Head of caudate nucleus (tissue), 42 donors: Measurements from ENCODE around the gene MRPS27.
A peak's percentile ranks its signal among the peaks of the same experiment; 100 is the strongest.

Experiments
- DNase-seq, 42 donors: peaks; one replicate each; pipeline versions ENCODE4 v3.0.0 to v3.0.0-alpha.2; 2020 to 2021; ENCODE audit warnings: mixed read lengths in 7 of 42
- intact Hi-C: fragments of 100-400 bp; cut with DNase I; formaldehyde crosslinking; loops from one replicate; pipeline ENCODE4 v1.15.0; 2022

The MRPS27 gene

DNA sequence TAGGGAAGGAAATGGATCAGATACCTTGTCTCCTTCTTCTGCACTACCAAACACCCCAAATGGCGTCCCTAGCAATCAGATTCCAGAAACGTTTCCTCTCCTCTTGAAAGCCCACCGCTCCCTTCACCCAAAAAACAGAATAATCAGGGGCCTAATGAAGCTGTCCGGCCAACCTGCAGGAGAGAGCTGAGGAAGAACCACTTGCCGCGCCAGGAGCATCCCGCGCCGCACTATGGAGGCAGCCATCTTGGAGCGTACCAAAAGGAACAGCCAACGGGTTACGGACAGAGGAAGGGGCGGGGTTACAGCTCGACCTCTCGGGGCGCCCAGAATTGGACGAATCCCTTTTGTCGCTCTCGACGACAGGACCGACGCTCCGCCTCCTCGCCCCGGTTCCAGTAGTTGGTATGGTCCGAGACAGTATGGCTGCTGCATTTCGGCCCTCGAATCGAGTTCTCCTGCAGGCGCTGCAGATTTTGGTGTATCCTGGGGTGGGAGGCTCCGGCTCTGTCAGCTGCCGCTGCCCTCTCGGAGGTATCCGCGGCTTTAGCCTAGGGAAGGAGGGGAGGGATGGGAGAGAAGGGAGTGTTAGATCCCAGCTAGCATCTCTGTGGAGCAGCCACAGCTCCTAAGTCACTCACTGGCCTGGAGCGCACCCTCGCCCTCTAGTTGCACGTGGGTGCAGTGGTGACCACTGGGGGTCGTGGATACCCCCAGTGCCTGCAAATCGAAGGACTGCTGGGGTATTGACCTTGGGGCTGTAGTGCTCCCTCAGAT lies at the start of gene MRPS27, which contains the start of gene PTCD2:
Gene MRPS27, minus strand, starts transcription at position 265 of the 777 bp plus-strand sequence. Its CDS starts 19 bp downstream, at position 246.
Gene PTCD2, plus strand, starts transcription at position 398 of the 777 bp plus-strand sequence. Its CDS starts 10 bp downstream, at position 408.
- intact Hi-C loops, result no loop called here
- DNase-seq, result peak; percentile 89 to 99 (median 97)

- DNase-seq, result no peak
- intact Hi-C loops, result loop anchor here (5.0 to 10.0 kb wide), 3 partner anchors 153 to 573 kb away; no protein-coding TSS in a partner anchor
These were observed 49.7 kb upstream of the MRPS27 start for GRCh38 chr5:72369711-72370110.

- DNase-seq, result no peak
- intact Hi-C loops, result loop anchor here (5.0 to 10.0 kb wide), 2 partner anchors 153 to 456 kb away; no protein-coding TSS in a partner anchor
These were observed 49.3 kb upstream of the MRPS27 start for GRCh38 chr5:72369301-72369700.

DNA sequence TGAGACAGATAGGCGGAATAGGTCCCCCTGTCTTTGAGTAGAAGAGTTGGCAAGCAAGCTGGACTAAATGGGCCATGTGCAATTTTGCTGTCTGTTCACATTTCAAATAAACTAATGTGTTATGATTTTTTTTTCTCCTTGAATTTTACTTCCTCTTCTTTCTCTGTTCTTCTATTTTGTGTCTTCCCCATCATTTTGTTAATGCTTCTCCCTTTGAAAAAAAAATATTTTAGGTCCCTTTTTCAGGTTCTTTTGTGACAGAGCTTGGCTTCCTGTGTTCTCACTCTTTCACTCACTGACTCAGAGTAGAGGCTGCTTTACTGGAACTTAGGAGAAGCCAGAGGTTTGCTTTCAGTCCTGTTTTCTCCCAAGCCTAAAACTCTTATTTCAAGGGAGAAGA lies 48.2 kb upstream of the MRPS27 start:
- intact Hi-C loops, result loop anchor here (5.0 to 10.0 kb wide), 2 partner anchors 154 to 457 kb away; no protein-coding TSS in a partner anchor
- DNase-seq, result no peak

- peak in 39 of 42 donors; percentile 25 to 86 (median 63) for DNase-seq
- intact Hi-C loops, result loop anchor here (5.0 to 10.0 kb wide), 2 partner anchors 156 to 458 kb away; no protein-coding TSS in a partner anchor
These were observed 46.4 kb upstream of the MRPS27 start for GRCh38 chr5:72366324-72366976.

DNA sequence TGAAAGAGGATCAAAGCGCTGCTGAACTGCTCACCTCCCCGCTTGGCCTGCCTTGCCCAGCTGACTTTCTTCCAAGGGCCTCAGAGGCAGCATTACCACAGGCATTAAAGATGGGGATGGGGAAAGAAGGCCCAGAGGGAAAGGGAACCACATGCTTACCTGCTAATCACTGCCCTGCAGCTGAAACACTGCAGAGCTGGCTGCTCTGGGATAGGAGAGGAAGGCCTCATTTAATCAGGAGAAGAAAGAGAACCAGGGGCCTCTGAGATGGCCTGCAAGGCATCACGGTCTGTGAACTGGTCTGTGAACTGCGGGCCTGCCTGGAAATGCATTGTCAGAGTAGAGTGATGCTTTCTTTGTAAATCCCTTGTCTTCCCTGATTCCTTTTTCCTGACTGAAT lies 44.9 kb upstream of the MRPS27 start:
- intact Hi-C loops, result loop anchor here (5.0 to 10.0 kb wide), 2 partner anchors 157 to 460 kb away; no protein-coding TSS in a partner anchor

GRCh38 chr5:72364171-72364570 lies 44.1 kb upstream of the MRPS27 start:
- intact Hi-C loops, result loop anchor here (10.0 kb wide), 1 partner anchor 461 kb away; no protein-coding TSS in a partner anchor
- DNase-seq, result no peak

More for the DNA sequence above, 44.9 kb upstream of the MRPS27 start:
- no peak for DNase-seq

GRCh38 chr5:72363166-72363802 lies 43.2 kb upstream of the MRPS27 start:
- intact Hi-C loops, result loop anchor here (10.0 kb wide), 1 partner anchor 462 kb away; no protein-coding TSS in a partner anchor
- peak in 19 of 42 donors; percentile 15 to 79 (median 46) for DNase-seq

GRCh38 chr5:72359886-72360285 lies 39.8 kb upstream of the MRPS27 start:
- no peak for DNase-seq
- intact Hi-C loops, result loop anchor here (10.0 kb wide), 1 partner anchor 465 kb away; no protein-coding TSS in a partner anchor

DNA sequence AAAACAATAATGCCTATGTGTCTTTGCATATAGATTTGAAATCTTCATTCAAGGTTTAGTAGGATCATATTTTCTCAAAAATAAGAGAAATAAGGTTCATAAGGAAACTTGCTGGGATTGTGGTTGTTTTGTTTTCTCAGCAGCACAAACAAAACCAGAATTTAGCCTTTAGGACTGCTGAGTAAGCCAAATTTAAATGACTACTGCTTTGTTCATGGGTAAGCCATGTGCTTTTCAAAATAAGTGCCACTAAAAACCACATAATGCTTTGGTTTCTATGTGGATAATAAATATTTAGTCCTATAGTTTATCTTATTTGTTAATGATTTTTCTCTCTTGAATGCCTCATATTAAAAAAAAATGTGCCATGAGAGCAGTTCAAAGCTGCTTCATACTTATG lies 38.9 kb upstream of the MRPS27 start:
- intact Hi-C loops, result no loop called here
- no peak for DNase-seq

GRCh38 chr5:72356361-72356760 lies 36.3 kb upstream of the MRPS27 start:
- intact Hi-C loops, result no loop called here
- DNase-seq, result no peak

DNA sequence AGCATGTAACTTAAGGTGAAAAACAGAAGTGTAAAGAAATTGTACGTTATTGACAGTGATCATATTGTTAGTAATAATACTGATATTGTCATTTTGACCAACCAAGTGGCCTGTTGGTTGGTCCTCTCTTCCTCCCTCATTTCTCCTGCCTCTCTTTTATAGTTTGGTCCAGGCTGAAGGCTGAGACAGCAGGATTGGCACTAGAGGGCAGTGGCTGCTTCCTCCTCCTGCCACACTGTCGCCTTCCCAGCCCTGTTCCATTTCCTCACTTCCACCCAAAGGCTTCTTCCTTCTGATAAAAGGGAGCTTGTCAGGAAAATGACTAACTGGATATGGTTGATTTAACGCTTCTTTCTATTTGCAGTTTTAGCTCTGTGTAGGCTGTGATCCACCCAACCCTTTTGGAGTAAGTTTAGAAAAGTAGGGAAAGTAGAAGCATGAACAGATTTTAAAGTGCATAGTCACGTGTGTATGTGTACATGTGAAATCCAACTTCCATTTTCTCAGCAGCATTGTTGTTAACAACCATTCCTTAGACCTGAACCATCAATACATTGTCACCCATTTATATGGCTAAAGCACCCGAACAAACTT lies 35.8 kb upstream of the MRPS27 start:
- intact Hi-C loops, result no loop called here
- peak; percentile 8 to 77 (median 52) for DNase-seq

DNA sequence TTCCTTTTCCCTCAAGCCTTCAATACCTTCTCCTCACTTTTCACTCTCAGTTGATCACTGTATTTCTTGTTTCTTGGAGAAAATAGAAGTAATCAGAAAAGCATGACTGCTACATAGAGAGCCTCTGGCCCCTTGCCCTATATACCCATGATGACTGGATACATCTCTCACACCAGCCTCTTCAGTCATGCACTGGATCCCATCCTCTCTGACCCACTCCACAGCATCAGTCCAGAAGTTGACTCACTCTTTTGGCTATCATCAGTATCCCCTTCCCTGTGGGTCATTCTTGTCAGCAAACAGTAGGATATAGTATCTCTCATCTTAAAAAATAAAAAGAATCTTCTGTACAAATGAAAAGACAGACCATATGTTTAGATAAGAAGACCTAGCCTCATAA lies 33.0 kb upstream of the MRPS27 start:
- DNase-seq, result no peak

GRCh38 chr5:72352616-72353015 lies 32.6 kb upstream of the MRPS27 start:
- intact Hi-C loops, result no loop called here
- no peak for DNase-seq

More for the DNA sequence above, 33.0 kb upstream of the MRPS27 start:
- intact Hi-C loops, result no loop called here

DNA sequence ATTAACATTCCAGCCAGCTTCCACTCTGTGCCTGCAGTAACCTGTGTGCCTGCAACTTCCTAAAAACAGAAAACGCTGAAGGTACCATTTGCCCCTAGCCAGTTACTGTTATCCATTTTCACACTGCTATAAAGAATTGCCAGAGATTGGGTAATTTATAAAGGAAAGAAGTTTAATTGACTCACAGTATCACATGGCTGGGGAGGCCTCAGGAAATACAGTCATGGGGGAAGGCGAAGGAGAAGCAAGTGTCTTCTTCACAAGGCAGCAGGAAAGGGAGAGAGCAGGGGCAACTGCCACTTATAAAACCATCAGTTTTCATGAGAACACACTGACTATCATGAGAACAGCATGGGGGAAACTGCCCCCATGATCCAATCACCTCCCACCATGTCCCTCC lies 31.3 kb upstream of the MRPS27 start:
- no peak for DNase-seq
- intact Hi-C loops, result no loop called here

DNA sequence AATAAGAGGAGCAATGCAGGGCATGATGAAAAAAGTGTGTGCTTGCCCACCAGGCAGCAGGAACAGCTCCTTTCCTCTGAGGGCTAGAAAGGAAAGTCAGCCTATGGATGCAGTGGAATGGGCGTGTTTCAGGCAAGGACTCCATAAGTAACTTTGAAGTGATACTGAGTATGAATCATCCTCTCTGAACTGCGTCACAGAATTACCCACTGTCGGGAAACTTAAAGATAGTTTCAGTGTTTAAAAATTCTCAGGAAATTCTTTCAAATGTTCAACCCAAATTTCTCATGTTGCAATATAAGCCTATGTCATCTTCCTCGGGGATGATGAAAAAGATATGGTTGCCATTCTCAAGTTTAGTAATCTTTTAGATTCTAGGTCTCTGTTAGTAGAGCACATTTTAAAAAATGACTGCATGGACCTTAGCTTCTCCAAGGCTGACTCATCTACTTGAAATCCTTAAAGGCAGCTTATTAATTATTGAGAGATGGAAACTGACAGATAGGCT lies 27.8 kb upstream of the MRPS27 start:
- intact Hi-C loops, result no loop called here
- DNase-seq, result peak in 2 of 42 donors; percentile 37 to 49

GRCh38 chr5:72346398-72346797 lies 26.4 kb upstream of the MRPS27 start:
- intact Hi-C loops, result no loop called here

GRCh38 chr5:72338689-72339209 lies 18.7 kb upstream of the MRPS27 start:
- intact Hi-C loops, result no loop called here
- DNase-seq, result no peak

More at GRCh38 chr5:72346398-72346797, 26.4 kb upstream of the MRPS27 start:
- DNase-seq, result no peak
